ENCODE results near the gene GNAS. TPM values are rescaled to one million over a fixed set of nuclear protein-coding genes. Genes with fewer than 3 reads are reported as not detected.

The GNAS gene
- total and polyA plus RNA-seq, 10 of the 15 experiments (the other 5 are each of a cell fraction or from before 2014, with no cell fraction given), result 209 to 950 (median 394) TPM

- no peak for TF ChIP-seq CBX3 (IDR thresholded peaks at IDR 0.05; ENCODE audit: borderline replicate concordance, low read depth)
- TF ChIP-seq MAX (IDR thresholded peaks at IDR 0.05; ENCODE audit: low read depth, low read length), result no peak
- TF ChIP-seq BRCA1 (IDR thresholded peaks at IDR 0.05; ENCODE audit: low read depth, low read length), result no peak
- peak; percentile 9; the same call in 1 of the 2 replicates for TF ChIP-seq SIN3A (IDR thresholded peaks at IDR 0.05; ENCODE audit: low read depth, low read length)
- peak; percentile 86 for TF ChIP-seq PML (IDR thresholded peaks at IDR 0.05; ENCODE audit: low read length)
- TF ChIP-seq ZNF622 (IDR thresholded peaks at IDR 0.05), result no peak
Observed at GRCh38 chr20:58888521-58889333, 36.2 kb downstream of the GNAS start (continued).

GRCh38 chr20:58889334-58889760 is 36.8 kb downstream of the GNAS start:
- Histone ChIP-seq H3K9ac (ENCODE audit: control insufficient read depth, insufficient read depth, low read length) (peak overlapping the region; percentile 78), H3K4me2 (ENCODE audit: control insufficient read depth, insufficient read depth) (peak overlapping the region; percentile 23; the same call in 1 of the 2 replicates), H3K4me3 (peak overlapping the region; percentile 76), H3K27ac (ENCODE audit: control insufficient read depth, insufficient read depth) (peak overlapping the region; percentile 87), H3K36me3 (ENCODE audit: control insufficient read depth in 2 of 2, insufficient read depth in 2 of 2, low read length in 1 of 2) (no peaks in the 10 kb centered on the region), H3K27me3 (replicated peaks in 1 of 2; ENCODE audit: control insufficient read depth in 2 of 2, insufficient read depth in 2 of 2, low read length in 1 of 2) (no peaks in the 10 kb centered on the region), H2AFZ (ENCODE audit: control insufficient read depth, low read depth, low read length) (no peak overlapping the region), H3K9me3 (replicated peaks; ENCODE audit: control insufficient read depth, insufficient read depth, low read length) (no peaks in the 10 kb centered on the region), H4K20me1 (ENCODE audit: control insufficient read depth, insufficient read depth) (peaks cover 5% of the 10 kb centered on the region; the same call in 1 of the 2 replicates), H3K79me2 (ENCODE audit: control insufficient read depth, insufficient read depth, low read length) (peaks cover 43% of the 10 kb centered on the region), H3K4me1 (ENCODE audit: control insufficient read depth, insufficient read depth, low read length) (peaks cover 18% of the 10 kb centered on the region)
- FAIRE-seq (no peak), ATAC-seq (no peak), DNase-seq (ENCODE audit: low read depth, low spot score) (no peak)
- SMC1A ChIA-PET (ENCODE audit: uncharacterized antibody, unreplicated experiment), result interaction anchor here (0.8 to 0.9 kb wide), 2 partner anchors 93 to 116 kb away, joined by 3 to 4 read pairs; no protein-coding TSS in a partner anchor
- 53% methylated on average over 29 of the region's 35 CpGs for WGBS (ENCODE audit: insufficient coverage, insufficient replicate concordance, low lambda C conversion rate, missing lambda C conversion rate)
- TF ChIP-seq SP1 (IDR thresholded peaks at IDR 0.05; ENCODE audit: low read depth, low read length) (no peak), ZSCAN29 (IDR thresholded peaks at IDR 0.05) (0 out of 2 replicates have a peak, but pooled peaks have one; percentile 1), BCLAF1 (IDR thresholded peaks at IDR 0.05) (no peak), ZNF24 (IDR thresholded peaks at IDR 0.05) (no peak)
- BruUV-seq (replicated peaks), result no TSS peak
- in situ Hi-C loops (cut with MboI) (no loop called here), intact Hi-C loops (cut with micrococcal nuclease; ENCODE audit: unreplicated experiment) (no loop called here)
- RAD21 ChIA-PET (ENCODE audit: unreplicated experiment), result interaction anchor here (0.8 to 1.1 kb wide), 3 partner anchors 117 to 142 kb away, joined by 3 read pairs; partner anchors contain the start of gene ATP5F1E
- CTCF ChIA-PET, result no interaction called here
- POLR2A ChIA-PET, result interaction anchor here (1.0 to 1.5 kb wide), 3 partner anchors 18 to 143 kb away, joined by 4 to 5 read pairs (median 5); partner anchors contain the start of genes ATP5F1E and NELFCD
